ENCODE measurements around the gene OR10T2.
"Not testable (repeated sequence)": the region's sequence is repeated elsewhere in the genome, so short reads cannot be mapped to it uniquely, and the experiment has no call there.

Gene OR10T2

GRCh38 chr1:158398818-158399514 lies at the start of gene OR10T2:
TSS of gene OR10T2 (minus strand) at chr1:158399466. CDS start at chr1:158399466, 0 bp downstream.
- no peak for DNase-seq (ENCODE audit: low spot score)

DNA sequence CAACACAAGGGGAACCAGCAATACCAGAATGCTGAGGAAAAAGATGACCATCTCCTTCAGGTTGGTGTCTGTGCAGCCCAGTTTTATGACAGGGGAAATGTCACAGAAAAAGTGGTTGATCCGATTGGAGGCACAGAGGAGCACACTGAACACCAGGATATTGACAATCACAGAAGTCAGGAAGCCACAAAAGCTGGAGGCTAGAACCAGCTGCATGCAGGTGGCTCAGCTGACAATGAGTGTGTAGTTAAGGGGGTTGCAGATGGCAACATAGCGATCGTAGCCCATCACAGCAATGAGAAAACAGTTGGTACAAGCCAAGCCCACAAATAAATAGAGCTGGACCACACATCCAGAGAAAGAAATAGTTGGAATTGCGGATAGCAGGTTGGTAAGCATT lies 46.1 kb upstream of the OR10T2 start:
- no peak for DNase-seq (ENCODE audit: low spot score)

DNA sequence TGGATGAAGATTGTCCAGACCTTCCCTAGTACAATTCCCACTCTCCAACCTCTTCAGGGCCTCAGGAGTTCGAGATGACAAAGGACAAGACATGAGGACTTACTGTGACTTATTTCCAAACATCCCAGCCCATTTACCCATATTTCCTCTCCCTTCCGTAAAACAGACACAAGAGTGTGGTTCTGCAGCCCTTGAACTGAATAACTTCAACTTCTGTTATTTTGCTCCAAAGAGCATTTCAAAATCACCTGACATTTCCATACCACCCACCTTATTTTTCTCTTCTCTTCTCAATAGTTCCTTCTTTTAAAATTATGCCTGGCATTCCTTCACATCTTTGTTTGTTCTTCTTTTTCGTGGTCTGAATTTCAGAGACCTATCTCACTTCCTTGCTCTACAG lies 35.5 kb upstream of the OR10T2 start:
- no peak for DNase-seq (ENCODE audit: low spot score)

DNA sequence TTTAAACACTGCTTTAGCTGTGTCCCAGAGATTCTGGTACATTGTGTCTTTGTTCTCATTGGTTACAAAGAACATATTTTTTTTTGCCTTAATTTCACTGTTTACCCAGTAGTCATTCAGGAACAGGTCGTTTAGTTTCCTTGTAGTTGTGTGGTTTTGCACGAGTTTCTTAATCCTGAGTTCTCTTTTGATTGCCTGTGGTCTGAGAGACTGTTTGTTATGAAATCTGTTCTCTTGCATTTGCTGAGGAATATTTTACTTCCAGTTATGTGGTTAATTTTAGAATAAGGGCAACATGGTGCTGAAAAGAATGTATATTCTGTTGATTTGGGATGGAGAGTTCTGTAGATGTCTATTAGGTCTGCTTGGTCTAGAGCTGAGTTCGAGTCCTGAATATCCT lies 30.9 kb upstream of the OR10T2 start:
- not testable (repeated sequence) for DNase-seq (ENCODE audit: low spot score)

DNA sequence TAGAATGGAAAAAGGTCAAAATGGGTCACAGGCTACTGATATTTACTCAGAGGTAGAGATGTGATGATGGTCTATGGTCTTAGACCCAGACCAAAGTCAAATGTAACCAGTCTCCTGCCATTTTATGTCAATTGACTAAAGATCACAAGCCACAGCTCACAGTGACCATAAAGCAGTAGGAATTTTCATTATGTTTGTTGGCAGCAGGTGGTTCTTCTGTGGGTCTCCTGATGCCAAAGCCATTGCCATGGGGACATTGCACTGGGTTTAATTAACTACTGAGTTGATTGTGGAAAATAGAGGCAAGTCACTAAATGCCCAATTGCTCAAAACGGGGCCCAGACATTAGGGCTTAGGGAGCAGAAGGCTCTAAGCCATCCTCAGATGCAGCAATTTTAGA lies 26.9 kb upstream of the OR10T2 start, which contains the start of gene OR10K2:
OR10K2 (minus strand) TSS at position 101 of the 400 bp plus-strand sequence. CDS start 5,371 bp downstream, outside the sequence.
- DNase-seq (ENCODE audit: low spot score) = no peak

- DNase-seq (ENCODE audit: low spot score) = no peak
Measured at GRCh38 chr1:158425027-158425426, 25.8 kb upstream of the OR10T2 start.

DNA sequence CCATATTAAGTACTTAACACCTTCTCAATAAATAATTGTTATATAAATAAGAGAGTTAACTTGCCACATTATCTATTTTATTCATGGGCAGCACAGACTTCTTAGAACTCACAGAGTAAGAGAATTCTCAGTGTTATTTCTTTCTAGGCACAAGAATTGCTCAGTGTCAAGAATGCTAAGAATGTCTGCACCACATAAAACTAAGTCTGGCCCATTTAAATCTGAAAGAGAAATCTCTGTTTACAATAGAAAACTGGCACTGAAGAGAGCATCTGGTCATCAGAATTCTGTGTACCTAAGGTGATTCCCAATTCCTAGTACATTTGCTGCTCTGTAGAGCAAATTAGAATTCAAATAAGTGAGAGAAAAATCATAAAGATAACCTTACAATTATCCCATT lies 22.9 kb upstream of the OR10T2 start:
- no peak for DNase-seq (ENCODE audit: low spot score)

- DNase-seq (ENCODE audit: low spot score) = no peak
Measured at GRCh38 chr1:158417586-158417985, 18.3 kb upstream of the OR10T2 start.

- no peak for DNase-seq (ENCODE audit: low spot score)
Measured at GRCh38 chr1:158414651-158415345, 15.5 kb upstream of the OR10T2 start.

GRCh38 chr1:158407092-158407491 lies 7.8 kb upstream of the OR10T2 start:
- no peak for DNase-seq (ENCODE audit: low spot score)

DNA sequence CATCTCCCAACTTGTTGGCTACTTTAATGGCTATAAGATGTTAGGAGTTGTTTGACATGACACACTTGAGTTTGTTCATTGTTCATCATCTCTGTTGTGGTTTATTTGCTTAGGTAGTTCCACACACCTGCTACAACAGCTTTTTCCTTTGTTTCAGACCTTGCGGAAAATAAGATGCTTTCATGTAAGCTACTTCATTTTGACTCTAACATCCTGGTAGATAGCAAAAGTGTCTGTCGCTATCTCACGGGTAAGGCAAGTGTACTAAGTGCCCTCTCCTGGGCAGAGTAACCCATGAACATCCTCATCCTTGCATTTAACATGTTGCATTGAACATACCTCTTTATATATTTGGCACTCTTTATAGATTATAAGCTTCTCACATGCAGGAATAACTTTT lies 1.6 kb upstream of the OR10T2 start:
- no peak for DNase-seq (ENCODE audit: low spot score)

- no peak for DNase-seq (ENCODE audit: low spot score)
Measured at GRCh38 chr1:158396646-158397045, 2.6 kb downstream of the OR10T2 start.

DNA sequence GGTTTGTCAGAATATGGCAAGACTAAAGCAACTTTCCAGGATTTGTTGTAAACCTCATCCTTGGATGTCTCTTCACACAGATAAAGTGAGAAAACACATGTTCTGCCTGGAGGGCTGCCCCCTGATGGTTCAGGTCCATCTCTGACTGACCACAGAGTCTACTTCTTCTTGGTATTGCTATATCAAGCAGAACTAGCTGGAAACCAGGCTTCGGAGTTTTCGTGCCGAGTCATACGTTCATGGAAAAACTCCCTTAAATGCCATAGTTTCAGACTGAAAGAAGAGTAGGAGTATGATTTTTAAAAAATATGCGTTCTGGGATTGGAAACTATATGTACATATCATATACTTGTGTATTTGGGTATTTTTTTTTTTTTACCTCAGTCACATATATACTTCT lies 5.8 kb downstream of the OR10T2 start:
- no peak for DNase-seq (ENCODE audit: low spot score)

GRCh38 chr1:158391099-158391498 lies 8.2 kb downstream of the OR10T2 start:
- no peak for DNase-seq (ENCODE audit: low spot score)

GRCh38 chr1:158390331-158390730 lies 8.9 kb downstream of the OR10T2 start:
- no peak for DNase-seq (ENCODE audit: low spot score)

DNA sequence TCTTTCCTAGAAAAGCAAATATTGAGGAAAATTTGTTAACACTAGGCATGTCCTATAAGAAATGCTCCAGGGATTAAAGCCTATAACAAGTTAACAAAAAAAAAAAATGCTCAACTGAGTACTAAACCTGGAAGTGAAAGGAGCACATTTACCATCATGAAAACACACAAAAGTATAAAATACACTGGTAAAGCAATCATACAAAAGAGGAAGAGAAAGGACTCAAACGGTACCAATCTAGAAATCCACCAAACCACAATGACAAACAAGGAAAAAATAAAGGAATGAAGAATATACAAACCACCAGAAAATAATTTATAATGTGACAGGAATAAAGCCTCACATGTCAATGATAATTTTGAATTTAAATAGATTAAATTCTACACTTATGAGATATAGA lies 24.4 kb downstream of the OR10T2 start:
- DNase-seq (ENCODE audit: low spot score) = no peak

DNA sequence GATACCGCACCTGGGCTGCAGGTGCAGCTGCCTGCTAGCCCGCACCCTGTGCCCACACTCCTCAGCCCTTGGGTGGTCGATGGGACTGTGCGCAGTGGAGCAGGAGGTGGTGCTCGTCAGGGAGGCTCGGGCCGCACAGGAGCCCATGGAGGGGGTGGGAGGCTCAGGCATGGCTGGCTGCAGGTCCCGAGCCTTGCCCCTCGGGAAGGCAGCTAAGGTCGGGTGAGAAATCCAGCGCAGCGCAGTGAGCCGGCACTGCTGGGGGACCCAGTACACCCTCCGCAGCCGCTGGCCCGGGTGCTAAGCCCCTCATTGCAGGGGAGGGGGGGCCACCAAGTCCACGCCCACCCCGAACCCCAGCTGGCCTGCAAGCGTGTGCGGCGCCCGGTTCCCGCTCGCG lies 25.2 kb downstream of the OR10T2 start:
- DNase-seq (ENCODE audit: low spot score) = not testable (repeated sequence)

DNA sequence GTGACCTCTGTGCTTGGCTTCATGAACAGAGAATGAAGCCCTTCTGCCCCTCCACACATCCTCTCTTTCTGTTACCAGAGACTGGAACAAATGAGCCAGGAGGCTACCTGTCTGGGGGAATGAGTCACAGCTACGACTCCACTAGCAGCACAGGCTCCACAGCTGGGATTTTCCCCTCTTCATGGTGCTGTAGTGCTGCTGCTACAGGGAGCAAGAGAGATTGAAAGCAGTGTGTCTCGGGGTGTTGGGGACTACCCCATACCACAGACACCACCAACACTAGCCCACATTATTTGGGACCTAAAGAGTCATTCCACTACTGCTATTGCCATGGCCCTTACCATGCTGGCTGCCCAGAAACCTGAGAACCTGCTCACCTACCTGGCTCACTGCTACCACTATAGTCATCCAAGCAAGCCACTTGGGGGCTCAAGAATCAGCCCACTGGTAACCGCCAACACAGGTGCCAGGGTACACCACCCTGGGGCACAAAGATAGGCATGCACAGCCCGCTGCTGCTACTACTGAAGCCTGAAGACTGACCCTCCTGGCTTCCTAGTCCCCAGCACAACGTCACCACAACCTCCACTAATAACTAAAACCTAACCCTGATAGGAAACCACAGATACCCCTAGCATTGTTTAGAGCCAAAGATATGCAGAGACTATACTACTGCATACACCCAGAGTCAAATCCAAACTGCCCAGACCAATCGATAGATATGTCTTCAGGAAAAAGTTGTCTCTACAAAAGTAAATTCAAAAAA lies 27.9 kb downstream of the OR10T2 start:
- no peak for DNase-seq (ENCODE audit: low spot score)

DNA sequence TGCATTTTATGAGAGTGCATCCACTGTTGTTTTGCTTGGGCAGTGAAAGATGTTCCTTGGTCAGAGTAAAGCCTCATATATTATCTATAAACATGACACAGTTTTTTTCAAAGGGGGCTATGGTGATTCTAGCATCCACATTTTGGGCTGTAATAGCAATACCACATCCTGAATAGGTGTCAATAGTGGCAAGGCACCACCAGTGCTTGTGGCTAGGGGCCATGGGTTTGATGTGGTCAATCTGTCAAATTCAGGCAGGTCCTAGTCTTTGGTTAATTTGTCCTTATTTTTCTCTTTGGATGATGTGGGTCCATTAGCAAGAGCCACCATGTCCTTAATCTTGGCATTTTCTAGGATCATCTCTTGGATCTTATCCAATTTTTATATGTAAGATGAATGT lies 32.5 kb downstream of the OR10T2 start:
- DNase-seq (ENCODE audit: low spot score) = no peak

DNA sequence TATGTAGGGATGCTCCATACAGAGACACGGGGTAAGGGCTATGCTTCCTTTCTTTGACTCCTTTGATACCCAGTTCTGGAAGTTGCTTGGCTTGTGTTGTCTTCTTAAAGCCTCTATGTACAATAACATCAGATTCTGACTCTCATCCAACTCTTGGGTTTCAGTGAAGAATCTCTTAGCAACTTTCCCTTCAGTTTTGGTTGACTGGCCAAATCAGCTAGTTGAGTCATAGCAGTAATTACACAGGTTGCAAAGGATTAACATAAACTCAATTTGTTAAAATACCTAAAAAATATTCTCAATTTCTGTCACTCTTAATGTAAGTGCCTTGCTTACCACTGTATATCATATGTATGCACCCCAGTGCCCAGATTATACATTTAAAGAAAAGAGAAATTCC lies 36.3 kb downstream of the OR10T2 start:
- DNase-seq (ENCODE audit: low spot score) = no peak

DNA sequence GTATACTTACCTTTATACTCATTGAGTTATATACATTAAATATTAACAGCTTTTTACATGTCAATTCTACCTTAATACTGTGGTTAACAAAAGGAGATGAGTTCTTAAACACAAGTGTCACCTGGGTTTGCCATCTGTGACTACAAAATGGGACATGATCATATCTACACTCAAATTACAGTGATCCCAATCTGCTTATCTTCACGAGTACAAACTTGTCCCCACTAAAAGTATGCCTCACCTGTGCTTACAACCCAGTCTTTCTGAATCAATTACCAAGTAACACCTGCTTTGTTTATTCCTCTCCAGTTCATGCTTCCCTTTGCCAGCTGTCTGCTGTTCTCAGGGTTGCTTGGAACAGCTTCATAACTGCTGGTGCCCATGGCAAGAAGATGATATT lies 36.8 kb downstream of the OR10T2 start:
- DNase-seq (ENCODE audit: low spot score) = no peak

DNA sequence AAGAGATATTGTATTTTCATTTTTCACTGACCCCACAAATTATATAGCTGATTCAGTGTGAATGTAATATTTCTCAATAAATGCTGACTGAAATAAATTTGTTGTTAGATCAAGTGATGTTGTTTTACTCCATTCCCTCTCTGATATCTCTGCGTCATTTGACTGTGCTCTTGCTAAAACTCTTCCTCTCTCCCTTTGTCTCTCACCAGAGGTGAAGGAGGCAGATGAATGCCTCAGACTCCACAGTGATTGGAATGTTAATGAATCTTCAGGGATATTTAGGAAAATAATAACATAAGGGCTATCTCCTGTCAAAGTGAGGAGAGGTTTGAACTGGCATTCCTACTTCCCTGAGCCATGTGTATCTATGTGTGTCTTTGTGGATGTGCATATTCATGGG lies 41.8 kb downstream of the OR10T2 start:
- DNase-seq (ENCODE audit: low spot score) = no peak

DNA sequence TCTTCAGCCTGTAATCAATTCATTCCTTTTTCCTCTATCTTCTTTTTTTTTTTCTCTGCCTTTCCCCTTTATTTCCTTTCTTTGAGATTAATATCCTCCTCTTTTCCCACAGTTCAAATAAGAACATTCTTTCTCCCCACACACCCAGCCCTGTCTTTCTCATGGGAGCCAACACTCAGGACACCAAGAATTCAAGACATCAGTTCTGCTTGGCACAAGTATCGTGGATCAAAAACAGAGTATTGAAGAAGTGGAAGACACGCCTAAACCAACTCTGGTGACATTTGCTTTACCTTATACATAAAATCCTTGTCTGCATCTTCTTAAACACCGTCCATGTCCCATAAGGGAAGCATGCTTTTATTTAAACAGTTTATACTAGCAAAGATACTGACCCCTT lies 42.6 kb downstream of the OR10T2 start:
- DNase-seq (ENCODE audit: low spot score) = no peak
